Right forelimb (tissue), 1 donor: ENCODE data around the gene ARHGAP27.

Experiments used
- DNase-seq: peaks from one replicate; pipeline ENCODE4 v3.0.0-alpha.2; 2018

ARHGAP27 gene

DNA sequence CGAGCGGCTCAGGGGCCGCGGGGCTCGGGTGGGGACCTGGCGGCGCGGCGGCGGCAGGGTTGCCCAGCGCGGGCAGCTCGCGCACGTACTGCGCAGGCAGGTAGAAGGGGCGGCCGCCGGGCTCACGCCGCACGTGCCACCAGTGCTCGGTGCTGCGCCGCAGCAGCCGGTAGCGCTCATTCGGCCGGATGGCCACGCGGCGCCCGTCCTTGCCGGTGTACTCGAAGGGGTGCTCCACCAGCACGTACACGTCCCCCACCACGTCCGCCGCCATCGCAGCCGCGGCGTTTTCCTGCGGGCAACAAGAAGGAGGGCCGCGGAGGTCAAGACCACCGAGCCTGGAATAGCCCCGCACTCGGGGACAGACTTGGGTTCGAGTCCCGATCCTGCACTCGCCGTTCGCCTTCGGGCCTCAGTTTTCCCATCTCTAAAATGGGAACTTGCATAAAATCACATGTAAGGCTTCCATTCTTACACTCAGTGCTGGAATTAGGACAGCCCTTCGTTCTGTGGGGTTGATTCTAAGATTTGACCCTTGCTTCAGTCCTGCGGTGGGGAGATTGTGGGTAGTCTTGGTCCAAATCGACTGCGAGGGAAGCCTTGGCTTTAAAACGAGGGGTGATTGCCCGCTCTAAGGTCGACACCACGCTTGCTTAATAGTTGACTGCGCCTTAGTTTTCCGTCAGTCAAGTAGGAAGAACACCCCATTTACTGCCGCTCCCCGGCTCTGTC lies 2.5 kb downstream of the ARHGAP27 start:
- DNase-seq, result no peak

GRCh38 chr17:45429339-45430005 lies 3.2 kb downstream of the ARHGAP27 start:
- peak; percentile 32 for DNase-seq

DNA sequence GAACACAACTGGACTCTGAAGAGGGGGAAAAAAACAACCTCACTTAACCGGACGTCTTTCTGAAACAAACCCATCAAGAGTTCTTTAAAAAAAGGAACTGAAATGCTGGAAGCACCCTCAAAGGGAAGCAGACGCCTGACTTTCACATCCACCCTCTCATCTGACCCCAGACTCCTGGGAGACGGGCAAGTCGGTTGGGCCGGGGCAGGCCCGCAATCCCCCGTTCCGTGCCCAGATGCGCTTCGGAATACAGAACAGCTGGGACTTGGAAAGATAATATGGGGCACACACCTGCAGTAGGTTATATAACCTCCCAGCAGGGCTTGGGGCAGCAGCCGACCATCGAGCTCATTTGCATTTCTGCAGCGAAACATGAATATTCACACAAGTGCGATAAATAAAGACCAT lies 3.7 kb downstream of the ARHGAP27 start:
- DNase-seq, result no peak

GRCh38 chr17:45428050-45428617 lies 4.5 kb downstream of the ARHGAP27 start:
- peak; percentile 82 for DNase-seq

- no peak for DNase-seq
Measured at GRCh38 chr17:45427181-45427835, 5.4 kb downstream of the ARHGAP27 start.

DNA sequence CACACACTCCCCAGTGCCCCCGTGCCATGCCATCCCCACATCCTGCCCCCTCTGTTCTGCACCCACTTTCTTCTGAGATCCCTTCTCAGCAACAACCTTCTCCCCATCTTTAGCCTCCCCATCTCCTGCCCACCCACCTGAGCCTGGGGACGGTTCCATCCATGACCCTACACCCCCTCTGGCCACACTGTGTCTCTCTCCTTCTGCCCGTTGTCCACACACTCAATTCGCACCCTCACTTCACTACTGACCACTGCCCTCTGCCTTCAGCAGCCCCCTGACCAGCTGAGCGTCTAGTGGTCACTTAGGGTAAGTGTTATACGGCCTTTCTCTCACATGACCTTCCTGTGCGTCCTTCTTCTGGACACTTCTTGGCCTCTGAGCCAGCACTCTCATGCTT lies 6.1 kb downstream of the ARHGAP27 start:
- no peak for DNase-seq

- DNase-seq, result no peak
Measured at GRCh38 chr17:45425984-45426413, 6.7 kb downstream of the ARHGAP27 start.

- DNase-seq, result no peak
Measured at GRCh38 chr17:45425125-45425983, 7.3 kb downstream of the ARHGAP27 start.

DNA sequence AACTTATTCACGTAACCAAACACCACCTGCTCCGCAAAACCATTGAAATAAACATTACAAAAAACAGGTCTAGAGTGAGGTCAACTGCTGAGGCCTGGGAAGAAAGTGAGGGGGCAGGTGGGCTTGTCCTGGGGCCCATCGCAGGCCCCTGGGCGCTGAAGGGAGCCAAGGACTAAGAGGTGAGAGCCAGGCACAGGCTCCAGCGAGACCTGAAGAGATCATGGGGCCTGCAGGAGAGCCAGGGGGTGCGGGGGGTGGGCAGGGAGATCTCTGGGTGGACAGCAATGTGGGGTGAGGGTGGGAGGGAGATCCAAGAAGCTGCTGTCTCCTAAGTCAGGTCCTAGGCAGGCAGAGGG lies 7.9 kb downstream of the ARHGAP27 start:
- no peak for DNase-seq

DNA sequence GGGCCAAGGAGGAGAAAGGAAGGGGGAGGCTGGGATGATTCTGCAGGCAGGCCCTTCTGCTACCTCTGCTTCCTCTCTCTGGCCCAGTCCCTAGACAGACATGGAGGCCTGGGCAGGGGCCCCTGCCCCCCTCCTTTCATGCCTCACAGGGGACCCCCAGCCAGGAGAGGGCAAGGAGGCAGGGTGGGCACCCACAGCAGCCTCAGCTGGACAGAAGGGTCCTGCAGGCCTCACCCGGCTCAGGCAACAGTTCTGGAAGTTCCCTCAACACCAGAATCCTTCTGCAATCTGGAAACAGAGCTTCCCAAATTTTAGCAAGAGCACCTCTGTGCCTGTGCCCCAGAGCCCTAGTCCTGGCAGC lies 8.7 kb downstream of the ARHGAP27 start:
- no peak for DNase-seq

GRCh38 chr17:45423304-45423974 lies 9.2 kb downstream of the ARHGAP27 start:
- DNase-seq, result no peak

DNA sequence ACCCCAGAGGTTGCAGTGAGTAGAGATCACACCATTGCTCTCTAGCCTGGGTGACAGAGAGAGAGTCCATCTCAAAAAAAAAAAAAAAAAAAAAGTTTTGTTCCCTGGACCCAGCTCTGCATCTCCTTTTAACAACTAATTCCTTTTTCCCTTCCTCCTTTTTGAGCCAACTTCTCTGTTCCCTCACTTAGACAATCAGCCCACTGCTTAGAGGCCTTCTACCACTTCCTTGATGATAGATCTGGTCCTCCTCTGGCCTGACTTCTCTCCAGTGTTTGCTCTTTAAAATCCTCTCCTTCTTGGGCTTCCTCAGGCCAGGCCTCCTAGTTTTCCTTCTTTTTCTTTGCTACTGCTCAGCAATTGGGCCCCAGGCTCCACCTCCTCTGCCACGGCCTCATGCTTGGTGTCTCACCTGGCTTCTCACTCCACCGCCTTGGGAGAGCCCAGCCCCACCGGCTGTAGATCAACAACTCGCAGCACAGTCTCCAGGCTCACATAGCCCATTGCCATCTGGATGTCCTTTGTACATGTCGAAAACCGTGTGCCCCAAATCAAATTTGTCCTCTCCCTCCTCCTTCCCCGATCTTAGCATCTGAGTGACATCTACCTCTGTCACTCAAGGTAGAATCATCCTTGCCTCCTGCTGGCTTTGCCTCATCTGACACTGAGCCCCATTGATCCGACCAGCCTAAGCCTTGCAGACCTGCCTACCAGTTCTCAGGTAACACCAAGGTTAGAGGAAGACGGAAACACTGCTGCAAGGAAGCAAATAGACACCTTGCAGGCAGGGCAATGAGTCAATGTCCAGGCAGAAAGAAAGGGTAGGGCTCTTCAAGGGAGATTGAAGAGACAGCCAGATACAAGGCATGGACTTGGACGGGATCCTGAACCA lies 17.4 kb downstream of the ARHGAP27 start:
- DNase-seq, result peak; percentile 16

DNA sequence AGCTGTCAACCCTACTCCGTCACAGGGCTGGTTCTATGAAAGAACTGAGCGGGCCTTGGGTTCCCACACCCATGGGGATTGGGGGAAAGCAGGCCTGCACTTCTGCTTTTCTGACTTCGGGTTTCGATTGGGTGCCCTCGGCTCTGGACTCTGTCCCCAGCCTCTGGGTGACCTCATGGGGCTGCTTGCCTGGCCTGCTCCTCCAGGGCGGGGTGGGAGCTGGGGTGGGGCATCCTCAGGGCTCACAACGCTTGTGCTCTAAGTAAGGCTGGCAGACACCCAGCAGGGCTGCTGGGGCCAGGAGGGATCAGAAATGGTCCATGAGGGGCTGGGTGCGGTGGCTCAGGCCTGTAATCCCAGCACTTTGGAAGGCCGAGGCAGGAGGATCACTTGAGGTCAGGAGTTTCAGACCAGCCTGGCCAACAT lies 19.2 kb downstream of the ARHGAP27 start:
- peak; percentile 41 for DNase-seq

DNA sequence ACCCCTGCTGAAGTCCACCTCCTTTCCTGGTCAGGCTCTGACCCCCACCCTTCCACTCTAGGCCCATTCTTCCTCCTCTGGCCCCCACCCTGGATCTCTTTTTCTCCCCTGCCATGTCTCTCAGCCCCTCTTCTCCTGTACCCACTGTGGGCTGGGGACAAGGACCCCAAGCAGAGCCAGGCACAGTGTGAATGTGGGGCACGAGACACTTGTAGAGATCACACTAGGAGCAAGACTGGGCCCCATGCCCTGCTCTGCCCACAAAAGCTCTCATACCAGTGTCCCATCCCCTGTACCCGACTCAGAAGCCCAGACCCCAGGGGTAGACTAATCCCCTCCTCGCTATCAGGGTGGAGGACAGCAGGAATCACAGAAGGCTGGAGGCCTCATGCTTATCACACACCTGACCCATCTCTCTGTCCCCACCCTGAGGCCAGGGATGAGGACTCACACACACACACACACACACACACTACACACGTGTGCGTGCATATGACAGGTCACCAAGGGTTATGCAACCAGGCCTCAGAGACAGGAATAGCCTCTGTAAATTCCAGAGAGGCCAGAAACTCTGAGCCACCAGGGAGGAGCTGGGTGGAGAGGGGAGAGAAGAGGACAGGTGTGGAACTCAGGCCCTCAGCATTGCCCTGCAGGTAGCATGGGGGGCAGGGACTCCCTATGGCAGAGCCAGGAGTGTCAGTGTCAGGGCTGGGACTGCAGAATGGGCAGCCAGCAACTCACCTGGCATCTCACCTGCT lies 21.1 kb downstream of the ARHGAP27 start:
- peak; percentile 23 for DNase-seq

- peak; percentile 46 for DNase-seq
Measured at GRCh38 chr17:45410144-45411091, 22.3 kb downstream of the ARHGAP27 start.

DNA sequence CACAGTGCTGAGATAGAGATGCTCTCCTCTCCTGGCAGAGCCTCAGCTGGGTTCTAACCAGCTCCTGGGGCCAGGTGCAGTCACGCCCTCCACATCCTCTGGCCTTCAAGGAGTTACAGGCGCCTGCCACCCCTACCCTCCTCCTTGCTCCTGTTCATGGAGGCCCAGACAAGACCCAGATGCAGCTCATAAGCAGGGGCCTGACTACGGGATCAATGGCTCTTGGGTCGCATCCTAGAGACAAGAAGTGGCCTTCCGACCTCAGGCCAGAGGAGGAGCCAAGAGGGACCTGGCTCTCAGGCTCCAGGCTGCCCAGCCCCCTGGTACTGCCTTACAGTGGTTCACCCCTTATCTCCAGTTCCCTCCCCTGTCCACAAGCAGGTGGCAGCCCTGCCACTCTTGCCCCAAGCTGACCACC lies 23.0 kb downstream of the ARHGAP27 start:
- DNase-seq, result peak; percentile 29

- DNase-seq, result peak; percentile 37
Measured at GRCh38 chr17:45408611-45409421, 23.9 kb downstream of the ARHGAP27 start.

DNA sequence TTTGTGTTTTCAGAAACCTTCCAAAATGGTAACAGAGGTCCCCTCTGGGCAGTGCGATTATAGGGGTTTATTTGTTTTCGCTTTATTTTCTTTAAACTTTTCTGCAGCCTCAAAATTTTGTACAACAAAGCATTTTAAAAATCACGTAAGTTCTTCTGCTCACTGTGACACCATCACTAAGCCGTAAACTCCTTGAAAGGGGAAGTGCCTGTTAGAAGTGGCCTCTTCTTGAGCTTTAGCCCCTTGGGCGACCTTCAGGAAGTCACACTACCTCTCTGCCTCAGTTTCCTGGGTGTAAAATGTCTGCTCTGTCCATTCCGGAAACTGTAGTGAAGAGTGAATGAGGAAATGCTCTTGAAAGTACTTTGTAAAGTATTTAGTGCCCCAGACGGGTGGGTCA lies 26.6 kb downstream of the ARHGAP27 start:
- DNase-seq, result peak; percentile 4
